ENCODE measurements around the gene SLC2A9.

DNA sequence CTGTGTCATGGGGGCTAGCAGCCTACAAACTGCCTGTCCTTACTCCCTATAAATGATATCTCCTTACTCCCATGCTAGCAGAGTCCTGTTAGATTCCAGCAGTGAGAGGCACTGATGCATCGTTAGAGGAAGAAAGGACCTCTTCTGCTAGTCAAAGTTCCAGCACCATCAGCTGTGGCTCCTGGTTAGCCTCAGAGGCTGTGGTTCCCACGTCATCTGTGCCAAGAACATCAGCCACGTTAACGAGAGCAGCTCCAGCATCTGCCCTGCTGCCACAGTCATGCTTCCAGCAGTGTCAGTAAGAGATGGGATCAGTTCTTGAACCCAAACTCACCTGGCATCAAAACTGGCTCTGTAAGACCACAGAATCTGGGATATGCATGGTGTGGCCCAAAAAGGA lies 88.5 kb downstream of the SLC2A9 start:
- no peak for TF ChIP-seq CTCF (IDR thresholded peaks at IDR 0.05)
- no peak for TF ChIP-seq POLR2A (IDR thresholded peaks at IDR 0.05)
